Erythroblast (primary cell): Measurements from ENCODE around the gene KLHDC1.

ENCODE experiments used
- GATA1 ChIP-seq: IDR thresholded peaks from 2 replicates; pipeline ENCODE4 v1.6.1; 2011; ENCODE audit warnings: low read depth, mild to moderate bottlenecking, control low read depth, low read length, moderate library complexity
- POLR2A ChIP-seq: IDR thresholded peaks from 2 replicates; pipeline ENCODE4 v1.6.1; 2011; ENCODE audit warnings: mild to moderate bottlenecking, low read length

GRCh38 chr14:49774106-49774505, 81.2 kb downstream of the KLHDC1 start:
- TF ChIP-seq POLR2A, result no peak
- no peak for TF ChIP-seq GATA1
